D341Med (cell line): ENCODE data around the gene PGBD2.
"Not testable (repeated sequence)": the region's sequence is repeated elsewhere in the genome, so short reads cannot be mapped to it uniquely, and the experiment has no call there.

Source experiments
- DNase-seq: peaks from one replicate; pipeline ENCODE4 v3.0.0; 2012; ENCODE audit warnings: low spot score

Gene PGBD2

DNA sequence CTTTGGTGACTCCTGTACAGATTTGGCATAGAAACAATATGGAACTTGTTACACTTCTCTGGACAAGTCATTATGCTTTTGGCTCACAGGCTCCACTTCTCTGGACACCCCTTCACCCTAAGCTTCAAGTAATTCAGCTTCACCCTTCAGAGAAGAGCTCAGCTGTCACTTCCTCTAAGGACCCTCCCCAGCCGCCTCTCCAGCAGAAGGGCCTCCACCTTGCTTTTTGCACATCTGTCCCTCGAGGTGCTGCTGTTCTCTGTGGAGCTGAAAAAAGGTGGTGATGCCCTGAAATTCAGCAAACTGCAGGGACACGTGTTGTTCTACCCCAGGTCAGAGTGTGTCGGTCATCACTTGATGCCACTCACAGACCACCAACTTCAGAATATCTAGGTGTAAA, 19.8 kb downstream of the PGBD2 start:
- DNase-seq: peak; percentile 3

GRCh38 chr1:248926401-248927182, 20.6 kb downstream of the PGBD2 start:
- DNase-seq: peak; percentile 0

GRCh38 chr1:248927283-248927682, 21.2 kb downstream of the PGBD2 start:
- not testable (repeated sequence) for DNase-seq

DNA sequence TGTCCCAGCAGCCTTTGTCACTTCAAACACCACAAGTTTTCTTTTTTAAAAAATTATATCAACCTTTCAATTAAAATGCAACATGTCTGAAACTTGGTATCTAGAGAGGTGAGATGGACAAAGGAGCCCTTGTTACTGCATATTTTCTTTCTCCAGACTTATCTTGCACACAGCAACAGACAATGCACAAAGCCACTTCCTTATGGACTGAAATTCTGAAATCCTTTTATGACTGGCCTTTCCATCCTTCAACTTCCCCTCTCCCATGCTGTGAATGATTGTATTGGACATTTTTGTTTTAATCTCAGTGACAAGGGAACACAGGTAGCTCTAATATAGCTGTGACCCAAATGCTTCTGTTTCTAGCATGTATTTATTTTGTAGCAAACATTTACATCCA, 22.1 kb downstream of the PGBD2 start:
- not testable (repeated sequence) for DNase-seq

DNA sequence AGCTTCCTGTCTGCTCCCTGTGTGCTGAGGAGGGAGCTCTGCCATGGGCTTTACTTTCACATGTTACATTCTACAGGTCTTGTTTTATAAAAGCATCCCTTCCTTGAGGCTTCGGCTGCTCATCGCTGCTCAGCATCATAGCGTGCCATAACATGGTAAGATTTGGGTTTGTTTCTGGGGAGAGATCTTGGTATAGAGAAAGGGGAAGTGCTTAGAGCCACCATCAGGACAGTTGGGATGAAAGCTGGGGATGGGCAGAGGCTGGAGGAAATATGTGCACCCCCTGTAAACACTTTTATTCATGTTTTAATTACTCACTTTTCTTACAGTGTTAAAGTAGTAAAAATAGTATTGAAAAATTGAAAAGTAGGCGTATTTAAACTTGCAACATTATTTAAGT, 24.0 kb downstream of the PGBD2 start:
- DNase-seq: not testable (repeated sequence)

- not testable (repeated sequence) for DNase-seq
Observed at GRCh38 chr1:248938173-248938809, 32.3 kb downstream of the PGBD2 start.

DNA sequence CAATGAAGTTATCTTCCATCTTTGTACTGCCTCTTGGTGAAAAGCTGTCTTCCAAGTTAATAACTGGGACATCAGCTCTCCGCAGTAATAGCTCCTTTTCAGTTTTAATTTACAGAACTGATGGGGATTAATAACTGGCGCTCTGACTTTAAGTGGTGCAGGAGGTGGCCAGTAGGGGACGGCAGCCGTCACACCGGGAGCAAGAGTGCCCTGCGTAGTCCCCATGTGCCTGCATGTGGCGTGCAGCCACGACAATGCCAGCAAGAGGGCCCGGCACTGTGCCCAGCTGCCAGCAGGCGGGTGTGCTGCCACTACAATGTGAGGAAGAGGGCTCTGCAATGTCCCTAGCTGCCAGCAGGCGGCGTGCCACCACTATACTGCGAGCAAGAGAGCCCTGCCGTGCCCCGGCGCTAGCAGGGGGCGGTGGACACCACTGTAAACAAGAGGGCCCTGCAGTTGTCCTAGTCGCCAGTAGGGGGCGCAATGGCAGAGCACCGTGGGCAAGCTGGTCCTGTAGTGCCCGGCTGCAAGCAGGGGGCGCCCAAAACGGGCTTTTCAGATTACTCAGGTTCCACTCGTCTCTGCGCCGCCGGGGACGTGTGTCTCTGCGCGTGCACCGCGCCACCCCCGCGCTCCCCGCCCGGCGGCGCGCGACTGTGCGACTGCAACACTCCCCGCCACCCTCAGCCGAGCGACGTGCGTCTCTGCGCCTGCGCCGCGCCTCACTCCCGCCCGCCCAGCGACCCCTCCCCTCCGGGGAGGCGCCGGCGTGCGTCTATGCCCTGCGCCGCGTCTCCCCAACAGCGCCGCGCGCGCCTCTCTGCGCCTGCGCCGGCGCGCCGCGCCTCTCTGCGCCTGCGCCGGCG, 38.3 kb downstream of the PGBD2 start:
- DNase-seq: not testable (repeated sequence)

GRCh38 chr1:248945000-248945423, 39.0 kb downstream of the PGBD2 start:
- not testable (repeated sequence) for DNase-seq

DNA sequence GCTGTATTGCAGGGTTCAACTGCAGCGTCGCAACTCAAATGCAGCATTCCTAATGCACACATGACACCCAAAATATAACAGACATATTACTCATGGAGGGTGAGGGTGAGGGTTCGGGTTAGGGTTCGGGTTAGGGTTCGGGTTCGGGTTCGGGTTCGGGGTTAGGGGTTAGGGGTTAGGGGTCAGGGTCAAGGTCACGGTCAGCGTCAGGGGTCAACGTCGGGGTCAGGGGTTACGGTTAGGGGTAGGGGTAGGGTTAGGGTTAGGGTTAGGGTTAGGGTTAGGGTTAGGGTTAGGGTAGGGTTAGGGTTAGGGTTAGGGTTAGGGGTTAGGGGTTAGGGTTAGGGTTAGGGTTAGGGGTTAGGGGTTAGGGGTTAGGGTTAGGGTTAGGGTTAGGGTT, 39.4 kb downstream of the PGBD2 start:
- not testable (repeated sequence) for DNase-seq

DNA sequence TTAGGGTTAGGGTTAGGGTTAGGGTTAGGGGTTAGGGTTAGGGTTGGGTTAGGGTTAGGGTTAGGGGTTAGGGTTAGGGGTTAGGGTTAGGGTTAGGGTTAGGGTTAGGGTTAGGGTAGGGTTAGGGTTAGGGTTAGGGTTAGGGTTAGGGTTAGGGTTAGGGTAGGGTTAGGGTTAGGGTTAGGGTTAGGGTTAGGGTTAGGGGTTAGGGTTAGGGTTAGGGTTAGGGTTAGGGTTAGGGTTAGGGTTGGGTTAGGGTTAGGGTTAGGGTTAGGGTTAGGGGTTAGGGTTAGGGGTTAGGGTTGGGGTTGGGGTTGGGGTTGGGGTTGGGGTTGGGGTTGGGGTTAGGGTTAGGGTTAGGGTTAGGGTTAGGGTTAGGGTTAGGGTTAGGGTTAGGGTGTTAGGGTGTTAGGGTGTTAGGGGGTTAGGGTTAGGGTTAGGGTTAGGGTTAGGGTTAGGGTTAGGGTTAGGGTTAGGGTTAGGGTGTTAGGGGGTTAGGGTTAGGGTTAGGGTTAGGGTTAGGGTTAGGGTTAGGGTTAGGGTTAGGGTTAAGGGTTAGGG, 39.9 kb downstream of the PGBD2 start:
- not testable (repeated sequence) for DNase-seq
